ENCODE measurements around the gene RARB. TPM values are rescaled to one million over a fixed set of nuclear protein-coding genes. Genes with fewer than 3 reads are reported as not detected.

The RARB gene
- total and polyA plus RNA-seq, 2 of the 13 experiments (the other 11 are each of a cell fraction or from before 2014, with no cell fraction given): 0.16 TPM; not detected in 1

DNA sequence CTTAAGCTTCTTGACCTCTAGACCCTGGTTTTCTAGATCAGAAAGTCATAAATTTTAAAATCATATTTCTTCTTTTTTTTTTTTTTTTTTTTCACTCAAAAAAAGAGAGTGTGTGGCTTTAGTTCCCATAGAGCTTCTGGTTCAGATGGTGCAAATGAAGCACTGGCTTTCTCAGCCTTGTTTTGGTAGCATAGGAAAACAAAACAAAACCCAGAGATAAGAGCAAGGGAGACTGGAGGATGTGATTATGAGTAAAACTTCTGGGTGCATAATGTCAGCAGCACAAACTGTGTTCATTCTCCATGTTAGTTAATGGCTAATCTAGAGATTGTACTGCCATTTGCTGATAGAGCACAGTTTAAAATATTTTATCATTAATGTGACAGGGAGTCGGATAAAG is 55.4 kb downstream of the RARB start (continued):
- no peak for TF ChIP-seq ZNF280B (CRISPR knock-in tag; IDR thresholded peaks at IDR 0.05; ENCODE audit: borderline replicate concordance)
- TF ChIP-seq ZNF709 (CRISPR knock-in tag; IDR thresholded peaks at IDR 0.05): no peak
- no peak for TF ChIP-seq SALL1 (CRISPR knock-in tag; IDR thresholded peaks at IDR 0.05)

GRCh38 chr3:25485673-25486072 is 57.6 kb downstream of the RARB start:
- intact Hi-C loops (cut with micrococcal nuclease; ENCODE audit: unreplicated experiment) (no loop called here), in situ Hi-C loops (cut with HindIII; ENCODE audit: extremely low pct_ligation_motif_present, low pct_unique_long_range_greater_than_20kb) (no loop called here)
- H3K4me1 ChIP-seq (ENCODE audit: insufficient read depth, low read length): no peaks in the 10 kb centered on the region
- no peak for TF ChIP-seq ZNF232 (CRISPR knock-in tag; IDR thresholded peaks at IDR 0.05; ENCODE audit: borderline replicate concordance)
- no peak for TF ChIP-seq PBX2 (CRISPR knock-in tag; IDR thresholded peaks at IDR 0.05)
- no peak for TF ChIP-seq CCAR2 (optimal IDR thresholded peaks at IDR 0.05; ENCODE audit: low read depth, low read length)
- no peak for TF ChIP-seq SNAPC2 (CRISPR knock-in tag; IDR thresholded peaks at IDR 0.05)
- no peak for TF ChIP-seq HOXD1 (CRISPR knock-in tag; IDR thresholded peaks at IDR 0.05)
- no peak for TF ChIP-seq ETS1 (CRISPR knock-in tag; IDR thresholded peaks at IDR 0.05)
- no peak for TF ChIP-seq ZNF879 (CRISPR knock-in tag; IDR thresholded peaks at IDR 0.05)
- TF ChIP-seq, protein P1, sequence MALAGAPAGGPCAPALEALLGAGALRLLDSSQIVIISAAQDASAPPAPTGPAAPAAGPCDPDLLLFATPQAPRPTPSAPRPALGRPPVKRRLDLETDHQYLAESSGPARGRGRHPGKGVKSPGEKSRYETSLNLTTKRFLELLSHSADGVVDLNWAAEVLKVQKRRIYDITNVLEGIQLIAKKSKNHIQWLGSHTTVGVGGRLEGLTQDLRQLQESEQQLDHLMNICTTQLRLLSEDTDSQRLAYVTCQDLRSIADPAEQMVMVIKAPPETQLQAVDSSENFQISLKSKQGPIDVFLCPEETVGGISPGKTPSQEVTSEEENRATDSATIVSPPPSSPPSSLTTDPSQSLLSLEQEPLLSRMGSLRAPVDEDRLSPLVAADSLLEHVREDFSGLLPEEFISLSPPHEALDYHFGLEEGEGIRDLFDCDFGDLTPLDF (CRISPR knock-in tag; IDR thresholded peaks at IDR 0.05): no peak
- TF ChIP-seq ZNF660 (CRISPR knock-in tag; IDR thresholded peaks at IDR 0.05; ENCODE audit: borderline replicate concordance, low read depth): no peak
- no peak for TF ChIP-seq EP300 (IDR thresholded peaks at IDR 0.05; ENCODE audit: low read depth in 2 of 2, low read length in 2 of 2)
- TF ChIP-seq EP300 (CRISPR knock-in tag; IDR thresholded peaks at IDR 0.05; ENCODE audit: borderline replicate concordance): no peak
- TF ChIP-seq NCOA2 (CRISPR knock-in tag; IDR thresholded peaks at IDR 0.05): no peak
- no peak for TF ChIP-seq RARG (CRISPR knock-in tag; IDR thresholded peaks at IDR 0.05; ENCODE audit: low read depth)
- TF ChIP-seq NFYC (CRISPR knock-in tag; IDR thresholded peaks at IDR 0.05): no peak
- TF ChIP-seq ZSCAN30 (CRISPR knock-in tag; IDR thresholded peaks at IDR 0.05): no peak
- no peak for TF ChIP-seq CENPT (CRISPR knock-in tag; IDR thresholded peaks at IDR 0.05; ENCODE audit: low read depth)
- no peak for TF ChIP-seq ZNF672 (CRISPR knock-in tag; IDR thresholded peaks at IDR 0.05)
- no TSS peak for BruUV-seq (replicated peaks)
- no peak overlapping the region for H3K27ac ChIP-seq (ENCODE audit: extremely low read length, insufficient read depth, low read length)
- no peak overlapping the region for H3K4me2 ChIP-seq (ENCODE audit: low read depth, low read length)
- H2AFZ ChIP-seq (ENCODE audit: low read length): no peak overlapping the region
- no peaks in the 10 kb centered on the region for H3K27me3 ChIP-seq (ENCODE audit: control insufficient read depth in 1 of 2, insufficient read depth in 2 of 2, low read length in 2 of 2)
- POLR2A ChIA-PET: no interaction called here
- H4K20me1 ChIP-seq (ENCODE audit: insufficient read depth, low read length): no peaks in the 10 kb centered on the region
- ATAC-seq: no peak
- H3K9ac ChIP-seq (ENCODE audit: insufficient read depth, low read depth, low read length): no peak overlapping the region
- 27% methylated on average over 3 of the region's 3 CpGs for WGBS (ENCODE audit: low lambda C conversion rate)
- no peaks in the 10 kb centered on the region for H3K79me2 ChIP-seq (ENCODE audit: insufficient read depth, low read length)
- H3K36me3 ChIP-seq (replicated peaks in 1 of 2; ENCODE audit: control insufficient read depth in 1 of 2, insufficient read depth in 2 of 2, low read length in 2 of 2): no peaks in the 10 kb centered on the region
- no peak for FAIRE-seq
- CTCF ChIA-PET (ENCODE audit: low intra/inter-chr PET ratio, low total read pairs): no interaction called here
- DNase-seq (ENCODE audit: low spot score): no peak
- no peak overlapping the region for H3K4me3 ChIP-seq (replicated peaks in 1 of 3; ENCODE audit: insufficient read depth in 1 of 3, low read depth in 2 of 3, low read length in 3 of 3)
- no peaks in the 10 kb centered on the region for H3K9me3 ChIP-seq (ENCODE audit: low read length)

Measured in HepG2 (cell line).